HCT116 (cell line): Measurements from ENCODE around the gene OSBPL1A. TPM values are rescaled to one million over a fixed set of nuclear protein-coding genes. Genes with fewer than 3 reads are reported as not detected.
"Not testable (repeated sequence)": the region's sequence is repeated elsewhere in the genome, so short reads cannot be mapped to it uniquely, and the experiment has no call there.

ENCODE experiments used
- ATAC-seq: fragments of 200-7000 bp; cut with Tn5 transposase; 2 replicates; pipeline ENCODE4 v1.9.1; 2020; ENCODE audit warnings: mild to moderate bottlenecking, moderate library complexity
- BruUV-seq: library from RNA; stranded (reverse); fragments of 400-500 nt; replicated peaks from 2 replicates; lab custom pipeline; 2021; lab: Mats Ljungman, UMichigan
- CTCF ChIA-PET: fragments of 300-600 bp; sonication (Branson Sonifier 250); formaldehyde crosslinking; loops from one replicate; lab custom pipeline; 2021; ENCODE audit warnings: antibody characterized with exemption; lab: Charles Lee
- POLR2A ChIA-PET: fragments of 300-600, 350-600 bp; sonication (Branson Sonifier 250); formaldehyde crosslinking; loops from one replicate; lab custom pipeline; 2021; ENCODE audit warnings: antibody characterized with exemption; lab: Charles Lee
- RAD21 ChIA-PET, 2 experiments: fragments of 300-600 bp; sonication (Branson Sonifier 250); formaldehyde crosslinking; loops; one replicate each; lab custom pipeline; 2023; ENCODE audit warnings: low total read pairs in 2 of 2; ENCODE audit not compliant: uncharacterized antibody in 2 of 2, unreplicated experiment in 2 of 2, low non-redundant PET in 1 of 2; lab: Charles Lee
- DNase-seq: peaks from one replicate; pipeline ENCODE4 v3.0.0-alpha.2; 2010; ENCODE audit warnings: low read depth, low spot score
- H2AFZ ChIP-seq: fragments of 200-600 bp; shearing (Covaris generic), sonication (generic); 2 replicates; pipeline ENCODE4 v1.6.1; 2017; ENCODE audit warnings: low read depth, mixed run types, mixed read lengths, antibody characterized with exemption, low read length; ENCODE audit not compliant: poor library complexity, severe bottlenecking
- H3K27ac ChIP-seq: 2 replicates; pipeline ENCODE4 v1.5.1; 2012; ENCODE audit warnings: low read depth, low read length
- H3K27me3 ChIP-seq: fragments of 200-600 bp; sonication (generic); 2 replicates; pipeline ENCODE4 v1.6.1; 2016; ENCODE audit warnings: mixed run types, low read length, mixed read lengths; ENCODE audit not compliant: insufficient read depth
- H3K36me3 ChIP-seq, 2 experiments: fragments of 200-500 bp in 1 of 2; fragments of 200-600 bp in 1 of 2; sonication (Bioruptor generic) in 1 of 2; sonication (generic) in 1 of 2; 2 replicates each; pipeline versions ENCODE4 v1.5.1 to v1.6.1; 2014 to 2016; ENCODE audit warnings: low read length in 2 of 2, inconsistent platforms in 1 of 2, mixed read lengths in 1 of 2, mixed run types in 1 of 2; ENCODE audit not compliant: insufficient read depth in 2 of 2, control insufficient read depth in 1 of 2
- H3K4me1 ChIP-seq, 2 experiments: fragments of 200-600 bp in 1 of 2; sonication (generic) in 1 of 2; 2 replicates each; pipeline versions ENCODE4 v1.5.1 to v1.6.1; 2012 to 2017; ENCODE audit warnings: low read length in 2 of 2, inconsistent platforms in 1 of 2, mild to moderate bottlenecking in 1 of 2, mixed read lengths in 1 of 2, mixed run types in 1 of 2, moderate library complexity in 1 of 2; ENCODE audit not compliant: insufficient read depth in 2 of 2, control insufficient read depth in 1 of 2
- H3K4me2 ChIP-seq: fragments of 200-600 bp; sonication (generic); 2 replicates; pipeline ENCODE4 v1.6.1; 2017; ENCODE audit warnings: mixed run types, low read length, mixed read lengths
- H3K4me3 ChIP-seq, 2 experiments: fragments of 200-600 bp in 1 of 2; sonication (generic) in 1 of 2; replicated peaks in 1 of 2; 2 replicates each; pipeline ENCODE4 v1.5.1; 2011 to 2016; ENCODE audit warnings: low read length in 2 of 2, control low read depth in 1 of 2, low read depth in 1 of 2, mild to moderate bottlenecking in 1 of 2, mixed read lengths in 1 of 2, mixed run types in 1 of 2
- H3K79me2 ChIP-seq: fragments of 200-600 bp; sonication (generic); 2 replicates; pipeline ENCODE4 v1.6.1; 2017; ENCODE audit warnings: mild to moderate bottlenecking, mixed run types, low read length, moderate library complexity, mixed read lengths; ENCODE audit not compliant: insufficient read depth
- H3K9ac ChIP-seq: fragments of 200-600 bp; sonication (generic); 2 replicates; pipeline ENCODE4 v1.6.1; 2016; ENCODE audit warnings: low read length, mixed read lengths
- H3K9me2 ChIP-seq: fragments of 200-600 bp; sonication (generic), shearing (Covaris generic); 2 replicates; pipeline ENCODE4 v1.6.1; 2017; ENCODE audit warnings: mixed run types, mild to moderate bottlenecking, moderate library complexity; ENCODE audit not compliant: insufficient read depth
- H3K9me3 ChIP-seq, 2 experiments: fragments of 200-500 bp in 1 of 2; fragments of 200-600 bp in 1 of 2; sonication (Bioruptor generic) in 1 of 2; sonication (generic) in 1 of 2; 2 replicates each; pipeline ENCODE4 v1.6.1; 2014 to 2017; ENCODE audit warnings: low read length in 2 of 2, mixed read lengths in 2 of 2, inconsistent platforms in 1 of 2, low read depth in 1 of 2, mild to moderate bottlenecking in 1 of 2, mixed run types in 1 of 2, moderate library complexity in 1 of 2; ENCODE audit not compliant: control insufficient read depth in 1 of 2, insufficient read depth in 1 of 2
- H4K20me1 ChIP-seq: fragments of 200-600 bp; sonication (generic), shearing (Covaris generic); 2 replicates; pipeline ENCODE4 v1.6.1; 2017; ENCODE audit warnings: mixed run types, mild to moderate bottlenecking, moderate library complexity; ENCODE audit not compliant: insufficient read depth
- ZFX ChIP-seq: fragments of 450-650 bp; IDR thresholded peaks from 2 replicates; pipeline ENCODE4 v1.6.1; 2017
- intact Hi-C: fragments of 100-400 bp; cut with micrococcal nuclease; formaldehyde crosslinking; loops from 2 replicates; pipeline ENCODE4 v1.10.0; 2022
- total RNA-seq: library from RNA; stranded (reverse); gene quantifications from one replicate; pipeline ENCODE4 v1.2.1, GENCODE V29; 2021; ENCODE audit not compliant: unreplicated experiment

Gene OSBPL1A
- total RNA-seq, 1 experiment from 2014 or later: 18.9 TPM

GRCh38 chr18:24153397-24153796 lies 244.2 kb downstream of the OSBPL1A start:
- no peaks in the 10 kb centered on the region for H3K27me3 ChIP-seq
- no peaks in the 10 kb centered on the region for H3K36me3 ChIP-seq
- RAD21 ChIA-PET: no interaction called here
- no peaks in the 10 kb centered on the region for H4K20me1 ChIP-seq
- no peak overlapping the region for H3K4me2 ChIP-seq
- H3K9ac ChIP-seq: no peak overlapping the region
- no peaks in the 10 kb centered on the region for H3K4me1 ChIP-seq
- no peak overlapping the region for H2AFZ ChIP-seq
- H3K27ac ChIP-seq: no peak overlapping the region
- intact Hi-C loops: no loop called here
- no peak for TF ChIP-seq ZFX
- TF ChIP-seq, all 23 proteins: peak for 0
- no TSS peak for BruUV-seq
- no peaks in the 10 kb centered on the region for H3K9me2 ChIP-seq
- ATAC-seq (no peak), DNase-seq (no peak)
- CTCF ChIA-PET: no interaction called here
- H3K79me2 ChIP-seq: no peaks in the 10 kb centered on the region
- POLR2A ChIA-PET: interaction anchor here (0.7 kb wide), 1 partner anchor 1934 kb away, joined by 3 read pairs; no protein-coding TSS in a partner anchor
- H3K9me3 ChIP-seq: no peaks in the 10 kb centered on the region
- H3K4me3 ChIP-seq: no peak overlapping the region

GRCh38 chr18:24149591-24149990 lies 248.0 kb downstream of the OSBPL1A start:
- CTCF ChIA-PET, H3K4me3 ChIP-seq, H3K9ac ChIP-seq, H3K4me1 ChIP-seq, H3K27me3 ChIP-seq, DNase-seq, H3K36me3 ChIP-seq, POLR2A ChIA-PET, BruUV-seq, H3K79me2 ChIP-seq, H3K9me2 ChIP-seq, ATAC-seq, H4K20me1 ChIP-seq, H2AFZ ChIP-seq, H3K4me2 ChIP-seq, H3K27ac ChIP-seq, RAD21 ChIA-PET, intact Hi-C loops, H3K9me3 ChIP-seq: not testable (repeated sequence)

GRCh38 chr18:24142376-24142775 lies 255.2 kb downstream of the OSBPL1A start:
- H3K9me2 ChIP-seq: no peaks in the 10 kb centered on the region

More at GRCh38 chr18:24142376-24142775, 255.2 kb downstream of the OSBPL1A start:
- ATAC-seq: no peak
- Histone ChIP-seq H2AFZ (no peak overlapping the region), H3K27me3 (no peaks in the 10 kb centered on the region), H4K20me1 (no peaks in the 10 kb centered on the region)
- no peak for TF ChIP-seq ZFX
- TF ChIP-seq, all 23 proteins: peak for 0
- ChIA-PET RAD21 (no interaction called here), CTCF (no interaction called here), POLR2A (no interaction called here)
- peaks cover 0 to 1% of the 10 kb centered on the region in 2 experiments; a peak in 2 of 4 replicates for H3K4me1 ChIP-seq
- no TSS peak for BruUV-seq
- no peaks in the 10 kb centered on the region for H3K79me2 ChIP-seq
- H3K4me3 ChIP-seq: no peak overlapping the region
- no peak overlapping the region for H3K9ac ChIP-seq
- H3K27ac ChIP-seq: no peak overlapping the region
- H3K36me3 ChIP-seq: no peaks in the 10 kb centered on the region
- DNase-seq: no peak
- H3K9me3 ChIP-seq: no peaks in the 10 kb centered on the region
- H3K4me2 ChIP-seq: no peak overlapping the region
- intact Hi-C loops: no loop called here
